ENCODE results near the gene AK4. TPM values are rescaled to one million over a fixed set of nuclear protein-coding genes. Genes with fewer than 3 reads are reported as not detected.
A peak's percentile ranks its signal among the peaks of the same experiment; 100 is the strongest.

The AK4 gene
- total RNA-seq, 4 donors from 2014 or later = 1.4 to 2.6 (median 1.8) TPM

- peaks cover 0 to under 1% (median 0%) of the 10 kb centered on the region in 3 donors for H3K27me3 ChIP-seq
- no peaks in the 10 kb centered on the region for H3K9me3 ChIP-seq
- in situ Hi-C loops (cut with MboI; ENCODE audit: low sequenced_read_pairs in 4 of 4) = loop anchor here in 2 of 4 donors (10.0 kb wide), 1 partner anchor 447 kb away; no protein-coding TSS in a partner anchor
- DNase-seq = no peak
- TF ChIP-seq POLR2A (IDR thresholded peaks at IDR 0.05) = no peak
- no peak for TF ChIP-seq CTCF (IDR thresholded peaks at IDR 0.05 in 4 of 5, conservative IDR thresholded peaks at IDR 0.05 in 1 of 5)
- H3K4me3 ChIP-seq = no peak overlapping the region
- intact Hi-C loops (cut with DNase I; ENCODE audit: low total_unique reads) = loop anchor here (5.0 kb wide), 1 partner anchor 449 kb away; no protein-coding TSS in a partner anchor
- H3K36me3 ChIP-seq = no peaks in the 10 kb centered on the region
- no peak overlapping the region for H3K27ac ChIP-seq
- no peaks in the 10 kb centered on the region for H3K4me1 ChIP-seq
- no peak for ATAC-seq
Observed at GRCh38 chr1:65238010-65238409, 90.0 kb downstream of the AK4 start.

- in situ Hi-C loops (cut with MboI; ENCODE audit: low sequenced_read_pairs in 4 of 4) = no loop called here
- no peak for TF ChIP-seq POLR2A (IDR thresholded peaks at IDR 0.05)
Observed at GRCh38 chr1:65243491-65243890, 95.5 kb downstream of the AK4 start.

GRCh38 chr1:65245295-65245694 lies 97.3 kb downstream of the AK4 start:
- ATAC-seq (no peak), DNase-seq (no peak)
- Histone ChIP-seq H3K27ac (no peak overlapping the region), H3K9me3 (no peaks in the 10 kb centered on the region), H3K4me3 (no peak overlapping the region), H3K4me1 (no peaks in the 10 kb centered on the region), H3K27me3 (peaks cover 0 to 4% (median 0%) of the 10 kb centered on the region in 3 donors), H3K36me3 (no peaks in the 10 kb centered on the region)
- in situ Hi-C loops (cut with MboI; ENCODE audit: low sequenced_read_pairs in 4 of 4) (no loop called here), intact Hi-C loops (cut with DNase I; ENCODE audit: low total_unique reads) (no loop called here)
- TF ChIP-seq POLR2A (IDR thresholded peaks at IDR 0.05) = no peak
- no peak for TF ChIP-seq CTCF (IDR thresholded peaks at IDR 0.05 in 4 of 5, conservative IDR thresholded peaks at IDR 0.05 in 1 of 5)

More at GRCh38 chr1:65243491-65243890, 95.5 kb downstream of the AK4 start:
- DNase-seq (no peak), ATAC-seq (no peak)
- no peak overlapping the region for H3K27ac ChIP-seq
- H3K36me3 ChIP-seq = no peaks in the 10 kb centered on the region
- intact Hi-C loops (cut with DNase I; ENCODE audit: low total_unique reads) = no loop called here
- no peaks in the 10 kb centered on the region for H3K9me3 ChIP-seq
- peaks cover 0 to 4% (median 0%) of the 10 kb centered on the region in 3 donors for H3K27me3 ChIP-seq
- no peaks in the 10 kb centered on the region for H3K4me1 ChIP-seq
- no peak overlapping the region for H3K4me3 ChIP-seq

DNA sequence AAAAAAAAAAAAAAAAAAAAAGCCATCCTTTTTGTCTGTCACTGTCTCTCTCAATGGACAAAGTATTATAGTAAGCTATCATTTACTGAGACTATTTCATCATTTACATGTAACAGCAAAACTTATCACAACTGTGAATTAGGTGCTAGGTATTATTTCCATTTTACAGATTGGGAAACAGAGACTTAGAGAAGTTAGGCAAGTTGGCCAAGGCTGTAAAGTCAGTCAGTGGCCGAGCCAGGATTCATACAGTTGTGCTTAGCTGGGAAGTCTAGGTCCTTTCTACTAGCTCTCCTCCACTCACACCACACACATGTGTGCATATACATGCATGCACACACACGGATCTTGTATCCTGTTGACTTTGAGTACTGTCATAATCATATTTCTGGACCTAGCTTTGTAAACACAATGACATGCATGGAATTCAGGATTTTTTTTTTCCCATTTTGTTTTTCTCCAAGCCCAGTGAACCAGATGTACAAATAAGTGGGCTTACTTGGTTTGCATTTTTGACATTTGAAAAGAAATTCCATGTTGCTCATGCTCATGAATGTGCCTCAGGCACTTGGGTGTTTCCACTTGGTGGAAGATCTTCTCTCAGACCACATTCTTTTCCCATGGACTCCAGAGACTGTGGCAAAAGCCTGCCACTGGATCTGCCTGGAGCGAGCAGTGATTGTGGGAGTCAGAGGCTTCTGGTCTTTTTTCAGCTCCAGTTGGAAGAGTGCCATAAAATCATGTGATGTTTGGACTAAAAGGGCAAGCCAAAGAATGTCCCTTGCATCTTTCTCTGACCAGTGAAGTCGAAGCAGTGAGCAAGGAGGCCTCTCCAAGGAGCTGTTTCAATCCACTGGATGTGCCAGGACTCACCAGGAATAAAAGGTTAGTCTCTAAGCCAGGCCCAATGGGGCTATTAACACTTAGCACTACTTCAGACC lies 99.7 kb downstream of the AK4 start:
- DNase-seq = no peak
- intact Hi-C loops (cut with DNase I; ENCODE audit: low total_unique reads) (no loop called here), in situ Hi-C loops (cut with MboI; ENCODE audit: low sequenced_read_pairs in 4 of 4) (no loop called here)
- ATAC-seq = no peak
- Histone ChIP-seq H3K27ac (peak overlapping the region in 1 of 4 donors; percentile 11), H3K4me3 (no peak overlapping the region), H3K9me3 (no peaks in the 10 kb centered on the region), H3K4me1 (no peaks in the 10 kb centered on the region), H3K27me3 (peaks cover 0 to 4% (median 0%) of the 10 kb centered on the region in 3 donors), H3K36me3 (no peaks in the 10 kb centered on the region)
- TF ChIP-seq CTCF (IDR thresholded peaks at IDR 0.05 in 4 of 5, conservative IDR thresholded peaks at IDR 0.05 in 1 of 5) (no peak), POLR2A (IDR thresholded peaks at IDR 0.05) (no peak)

- intact Hi-C loops (cut with DNase I; ENCODE audit: low total_unique reads) = no loop called here
- Histone ChIP-seq H3K4me3 (no peak overlapping the region), H3K27ac (no peak overlapping the region), H3K9me3 (no peaks in the 10 kb centered on the region), H3K36me3 (no peaks in the 10 kb centered on the region), H3K4me1 (peaks cover 6 to 11% of the 10 kb centered on the region in 2 donors), H3K27me3 (peaks cover 0 to 2% (median 0%) of the 10 kb centered on the region in 3 donors)
- no peak for ATAC-seq
- in situ Hi-C loops (cut with MboI; ENCODE audit: low sequenced_read_pairs in 4 of 4) = no loop called here
- TF ChIP-seq POLR2A (IDR thresholded peaks at IDR 0.05) (no peak), CTCF (IDR thresholded peaks at IDR 0.05 in 4 of 5, conservative IDR thresholded peaks at IDR 0.05 in 1 of 5) (no peak)
- no peak for DNase-seq
Observed at GRCh38 chr1:65250826-65251225, 102.8 kb downstream of the AK4 start.
